ENCODE measurements around the gene MPI. TPM values are rescaled to one million over a fixed set of nuclear protein-coding genes. Genes with fewer than 3 reads are reported as not detected.
"Not testable (repeated sequence)": the region's sequence is repeated elsewhere in the genome, so short reads cannot be mapped to it uniquely, and the experiment has no call there.

MPI gene
- total RNA-seq, 1 experiment from 2014 or later = 31.0 TPM

- no peak for DNase-seq (ENCODE audit: low read depth)
These were observed 43.7 kb downstream of the MPI start for GRCh38 chr15:74933573-74933972.

- DNase-seq (ENCODE audit: low read depth) = not testable (repeated sequence)
These were observed 45.4 kb downstream of the MPI start for GRCh38 chr15:74935193-74935592.

GRCh38 chr15:74937272-74937589 is 47.4 kb downstream of the MPI start:
- DNase-seq (ENCODE audit: low read depth) = no peak

GRCh38 chr15:74937590-74938371 is 47.9 kb downstream of the MPI start, which contains the start of gene COX5A:
COX5A (minus strand) TSS chr15:74938073; CDS start chr15:74938014, 59 bp downstream.
- DNase-seq (ENCODE audit: low read depth) = peak; percentile 99

GRCh38 chr15:74950078-74950908 is 60.5 kb downstream of the MPI start:
- DNase-seq (ENCODE audit: low read depth) = peak; percentile 70

- no peak for DNase-seq (ENCODE audit: low read depth)
These were observed 61.2 kb downstream of the MPI start for GRCh38 chr15:74951006-74951405.

Other genes with a start within 250 kb of the MPI start
- gene EDC3, start 194.0 kb upstream of the MPI start, total RNA-seq (2014; rRNA removed; shearing (Covaris generic)) = 4.0 and 5.3 TPM in 2 replicates
- gene CYP1A1, start 164.5 kb upstream of the MPI start, total RNA-seq (2014; rRNA removed; shearing (Covaris generic)) = 0.92 and 3.8 TPM in 2 replicates
- not detected in 2 replicates for gene CYP1A2, start 141.2 kb upstream of the MPI start, total RNA-seq (2014; rRNA removed; shearing (Covaris generic))
- 26.9 and 31.4 TPM in 2 replicates for gene CSK, start 108.0 kb upstream of the MPI start, total RNA-seq (2014; rRNA removed; shearing (Covaris generic))
- gene LMAN1L, start 77.2 kb upstream of the MPI start, total RNA-seq (2014; rRNA removed; shearing (Covaris generic)) = not detected in 2 replicates
- not detected in 2 replicates for gene CPLX3, start 63.4 kb upstream of the MPI start, total RNA-seq (2014; rRNA removed; shearing (Covaris generic))
- gene ULK3, start 46.9 kb upstream of the MPI start, total RNA-seq (2014; rRNA removed; shearing (Covaris generic)) = 17.6 and 24.3 TPM in 2 replicates
- gene SCAMP2, start 16.7 kb upstream of the MPI start, total RNA-seq (2014; rRNA removed; shearing (Covaris generic)) = 15.9 and 16.8 TPM in 2 replicates
- gene FAM219B, start 16.8 kb downstream of the MPI start, total RNA-seq (2014; rRNA removed; shearing (Covaris generic)) = 14.2 and 19.1 TPM in 2 replicates
- gene COX5A, start 48.0 kb downstream of the MPI start, total RNA-seq (2014; rRNA removed; shearing (Covaris generic)) = 59.7 and 65.6 TPM in 2 replicates
- 2.2 and 3.2 TPM in 2 replicates for gene RPP25, start 66.7 kb downstream of the MPI start, total RNA-seq (2014; rRNA removed; shearing (Covaris generic))
- gene SCAMP5, start 105.5 kb downstream of the MPI start, total RNA-seq (2014; rRNA removed; shearing (Covaris generic)) = 1.8 and 7.4 TPM in 2 replicates
- gene PPCDC, start 133.5 kb downstream of the MPI start, total RNA-seq (2014; rRNA removed; shearing (Covaris generic)) = 30.6 and 32.1 TPM in 2 replicates

Measured in Daoy (cell line).